ENCODE results near the gene BAZ2A.

The BAZ2A gene

DNA sequence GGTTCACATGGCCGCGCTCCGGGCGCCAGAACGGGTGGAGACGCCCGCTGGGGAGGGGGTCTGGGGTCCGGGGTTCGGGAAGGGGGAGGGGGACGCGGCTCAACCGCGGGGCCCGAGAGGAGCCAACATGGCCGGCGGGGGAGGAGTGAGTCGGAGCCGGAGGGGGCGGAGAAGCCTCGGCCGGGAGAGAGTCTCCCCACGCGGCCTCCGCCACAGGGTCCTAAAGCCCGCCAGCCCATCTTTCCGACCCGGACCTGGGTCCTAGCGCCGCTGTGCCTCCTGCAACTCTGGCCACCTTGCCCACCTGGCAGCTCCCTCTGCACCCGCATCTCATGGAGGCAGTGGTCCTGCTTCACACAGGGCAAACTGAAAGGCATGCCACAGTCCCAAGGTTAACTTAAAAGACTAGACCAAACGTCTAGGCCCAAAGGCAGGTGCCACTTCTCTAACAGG is at the start of gene BAZ2A:
TSS of gene BAZ2A (minus strand) at position 147 of the 453 bp plus-strand sequence. CDS start 12,796 bp downstream, outside the sequence.
- no peak for TF ChIP-seq Cebpa-rat (IDR thresholded peaks at IDR 0.05)
- H3K4me1 ChIP-seq: peaks cover 67 to 74% (median 69%) of the 10 kb centered on the region in 10 experiments
- H3K27me3 ChIP-seq: no peaks in the 10 kb centered on the region
- peak within 1 kb of the TSS; percentile 94 to 100 (median 98) for H3K4me2 ChIP-seq
- peaks cover 32 to 87% (median 51%) of the 10 kb centered on the region in 11 experiments; a peak in 19 of 22 replicates for H4K20me1 ChIP-seq
- peaks cover 17 to 28% (median 21%) of the 10 kb centered on the region in 11 experiments; a peak in 20 of 22 replicates for H3K36me3 ChIP-seq
- H3K27ac ChIP-seq: peak within 1 kb of the TSS; percentile 93 to 100 (median 99)
- H3K9me3 ChIP-seq (replicated peaks in 1 of 11): no peaks in the 10 kb centered on the region
- peak within 1 kb of the TSS; percentile 91 to 100 (median 99) for H3K4me3 ChIP-seq
- H3K9ac ChIP-seq: peak within 1 kb of the TSS; percentile 97 to 100 (median 98)

DNA sequence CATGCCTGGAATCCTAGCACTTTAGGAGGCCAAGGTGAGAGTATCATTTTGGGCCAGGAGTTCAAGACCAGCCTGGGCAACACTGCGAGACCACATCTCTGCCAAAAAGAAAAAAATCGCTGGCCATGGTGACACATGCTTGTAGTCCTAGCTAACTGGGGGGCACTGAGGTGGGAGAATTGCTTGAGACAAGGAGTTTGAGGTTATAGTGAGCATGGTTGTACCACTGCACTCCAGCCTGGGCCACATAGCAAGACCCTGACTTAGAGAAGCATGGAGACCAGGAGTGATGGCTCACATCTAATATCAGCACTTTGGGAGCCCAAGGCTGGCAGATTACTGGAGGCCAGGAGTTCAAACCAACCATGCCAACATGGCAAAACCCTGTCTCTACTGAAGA is 48.7 kb upstream of the BAZ2A start:
- Histone ChIP-seq H4K20me1 (peaks cover 100% of the 10 kb centered on the region in 11 experiments), H3K4me3 (no peak overlapping the region), H3K9me3 (replicated peaks in 1 of 11) (no peaks in the 10 kb centered on the region), H3K4me1 (peaks cover 21 to 76% (median 50%) of the 10 kb centered on the region in 10 experiments), H3K27ac (peak overlapping the region in 1 of 11 experiments; percentile 27; a peak in 1 of 22 replicates), H3K36me3 (peaks cover 33 to 97% (median 94%) of the 10 kb centered on the region in 11 experiments), H3K4me2 (peak overlapping the region in 6 of 11 experiments; percentile 6 to 29 (median 10); a peak in 7 of 22 replicates), H3K9ac (no peak overlapping the region; a peak in 1 of 22 replicates), H3K27me3 (no peaks in the 10 kb centered on the region)
- no peak for TF ChIP-seq Cebpa-rat (IDR thresholded peaks at IDR 0.05)

DNA sequence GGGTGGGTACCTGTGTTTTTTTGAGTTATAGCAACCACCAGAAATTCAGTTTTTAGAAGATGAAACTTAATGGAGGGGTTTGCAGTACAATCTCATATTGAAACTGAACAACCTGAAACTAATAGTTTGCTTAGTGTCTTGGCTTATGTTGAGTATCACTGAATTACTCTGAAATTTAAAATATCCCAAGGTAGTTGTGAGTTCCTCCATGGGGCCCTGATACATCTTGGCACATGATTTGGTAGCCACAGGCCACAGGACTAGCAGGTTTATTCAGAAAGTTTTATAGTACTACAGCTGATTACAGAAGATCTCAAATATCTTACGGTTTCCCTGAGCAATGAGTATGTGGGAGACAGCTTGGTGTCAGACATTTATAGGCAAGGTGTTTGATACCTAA is 47.6 kb upstream of the BAZ2A start:
- Histone ChIP-seq H3K36me3 (peaks cover 37 to 100% (median 96%) of the 10 kb centered on the region in 11 experiments), H3K27me3 (no peaks in the 10 kb centered on the region), H3K4me2 (0 out of 22 replicates have a peak overlapping the region, but pooled peaks of 1 of the 11 experiments have one; percentile 15), H3K27ac (peak overlapping the region in 1 of 11 experiments; percentile 14; a peak in 1 of 22 replicates), H3K4me3 (no peak overlapping the region), H4K20me1 (peaks cover 100% of the 10 kb centered on the region in 11 experiments), H3K9ac (peak overlapping the region in 1 of 11 experiments; percentile 25; a peak in 1 of 22 replicates), H3K4me1 (peaks cover 9 to 65% (median 41%) of the 10 kb centered on the region in 10 experiments; a peak in 19 of 20 replicates), H3K9me3 (replicated peaks in 1 of 11) (no peaks in the 10 kb centered on the region)
- TF ChIP-seq Cebpa-rat (IDR thresholded peaks at IDR 0.05): no peak

DNA sequence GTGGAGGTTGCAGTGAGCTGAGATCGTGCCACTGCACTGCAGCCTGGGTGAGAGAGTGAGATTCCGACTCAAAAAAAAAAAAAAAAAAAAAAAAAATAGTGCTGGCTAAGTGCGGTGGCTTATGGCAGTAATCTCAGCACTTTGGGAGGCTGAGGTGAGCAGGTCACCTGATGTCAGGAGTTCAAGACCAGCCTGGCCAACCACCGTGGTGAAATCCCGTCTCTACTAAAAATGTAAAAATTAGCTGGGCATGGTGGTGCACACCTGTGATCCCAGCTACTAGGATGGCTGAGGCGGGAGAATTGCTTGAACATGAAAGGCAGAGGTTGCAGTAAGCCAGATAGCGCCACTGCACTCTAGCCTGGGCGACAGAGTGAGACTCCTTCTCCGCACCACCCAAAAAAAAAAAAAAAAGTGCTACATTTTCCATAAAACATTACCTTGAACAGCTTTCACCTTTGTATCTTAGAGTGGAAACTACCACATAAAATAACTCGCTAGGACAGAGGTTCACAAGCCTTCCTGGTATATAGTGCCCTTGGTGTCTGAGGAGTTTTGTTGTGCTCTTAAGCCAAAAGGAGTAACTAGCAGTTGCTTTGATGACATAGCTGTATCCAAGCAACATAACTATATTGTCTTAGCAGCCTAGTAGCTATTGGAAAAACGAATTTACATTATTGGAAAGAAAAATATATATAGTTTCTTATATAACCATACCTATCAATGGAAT is 46.9 kb upstream of the BAZ2A start:
- peaks cover 3 to 59% (median 34%) of the 10 kb centered on the region in 10 experiments; a peak in 18 of 20 replicates for H3K4me1 ChIP-seq
- H3K27ac ChIP-seq: 0 out of 22 replicates have a peak overlapping the region, but pooled peaks of 1 of the 11 experiments have one; percentile 22
- peaks cover 44 to 100% (median 96%) of the 10 kb centered on the region in 11 experiments for H3K36me3 ChIP-seq
- no peak overlapping the region for H3K9ac ChIP-seq
- no peak for TF ChIP-seq Cebpa-rat (IDR thresholded peaks at IDR 0.05)
- no peak overlapping the region for H3K4me3 ChIP-seq
- no peaks in the 10 kb centered on the region for H3K9me3 ChIP-seq (replicated peaks in 1 of 11)
- H3K4me2 ChIP-seq: no peak overlapping the region
- peaks cover 100% of the 10 kb centered on the region in 11 experiments for H4K20me1 ChIP-seq
- H3K27me3 ChIP-seq: no peaks in the 10 kb centered on the region

DNA sequence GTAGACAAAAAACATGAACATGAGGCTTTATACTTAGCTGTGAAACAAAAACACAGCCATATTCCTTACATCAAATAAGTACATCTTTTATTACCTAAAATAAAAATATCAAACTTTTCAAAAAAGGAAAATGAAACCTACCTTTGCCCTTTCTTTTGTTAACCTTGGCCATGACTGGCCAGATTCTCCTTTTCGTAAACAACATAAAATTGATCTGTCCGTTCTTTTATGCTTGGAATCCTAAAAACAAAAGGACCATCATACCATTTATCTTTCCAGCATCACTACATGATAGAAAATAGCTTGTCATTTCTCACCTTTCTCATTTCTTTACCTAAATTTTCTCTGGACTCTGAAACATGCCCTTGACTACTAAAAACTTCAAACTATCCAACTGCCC is 41.5 kb upstream of the BAZ2A start:
- Histone ChIP-seq H3K9me3 (replicated peaks in 1 of 11) (no peaks in the 10 kb centered on the region), H3K4me1 (peaks cover 0 to 16% (median 3%) of the 10 kb centered on the region in 10 experiments; a peak in 6 of 20 replicates), H4K20me1 (peaks cover 95 to 100% (median 100%) of the 10 kb centered on the region in 11 experiments), H3K27me3 (no peaks in the 10 kb centered on the region), H3K36me3 (peaks cover 65 to 100% (median 97%) of the 10 kb centered on the region in 11 experiments), H3K4me3 (no peak overlapping the region), H3K27ac (no peak overlapping the region), H3K9ac (no peak overlapping the region), H3K4me2 (no peak overlapping the region)
- no peak for TF ChIP-seq Cebpa-rat (IDR thresholded peaks at IDR 0.05)

DNA sequence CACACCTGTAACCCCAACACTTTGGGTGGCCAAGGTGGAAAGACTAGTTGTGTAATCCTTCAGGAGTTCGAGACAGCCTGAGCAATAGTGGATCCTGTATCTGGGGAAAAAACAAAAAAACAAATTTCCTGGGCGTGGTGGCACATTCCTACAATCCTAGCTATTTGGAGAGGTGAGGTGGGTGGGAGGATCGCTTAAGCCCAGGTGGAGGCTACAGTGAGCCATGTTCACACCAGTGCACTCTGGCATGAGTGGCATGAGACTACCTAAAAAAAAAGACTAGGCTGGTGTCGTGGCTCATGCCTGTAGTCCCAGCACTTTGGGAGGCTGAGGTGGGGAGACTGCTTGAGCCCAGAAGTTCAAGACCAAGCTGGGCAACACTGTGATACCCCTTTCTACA is 40.7 kb upstream of the BAZ2A start:
- no peak for TF ChIP-seq Cebpa-rat (IDR thresholded peaks at IDR 0.05)
- no peak overlapping the region for H3K27ac ChIP-seq
- H4K20me1 ChIP-seq: peaks cover 87 to 100% (median 100%) of the 10 kb centered on the region in 11 experiments
- no peak overlapping the region for H3K9ac ChIP-seq
- no peaks in the 10 kb centered on the region for H3K27me3 ChIP-seq
- no peaks in the 10 kb centered on the region for H3K9me3 ChIP-seq (replicated peaks in 1 of 11)
- H3K4me1 ChIP-seq: peaks cover 0 to 13% (median 0%) of the 10 kb centered on the region in 10 experiments; a peak in 4 of 20 replicates
- peaks cover 73 to 100% (median 98%) of the 10 kb centered on the region in 11 experiments for H3K36me3 ChIP-seq
- H3K4me3 ChIP-seq: no peak overlapping the region
- H3K4me2 ChIP-seq: no peak overlapping the region

DNA sequence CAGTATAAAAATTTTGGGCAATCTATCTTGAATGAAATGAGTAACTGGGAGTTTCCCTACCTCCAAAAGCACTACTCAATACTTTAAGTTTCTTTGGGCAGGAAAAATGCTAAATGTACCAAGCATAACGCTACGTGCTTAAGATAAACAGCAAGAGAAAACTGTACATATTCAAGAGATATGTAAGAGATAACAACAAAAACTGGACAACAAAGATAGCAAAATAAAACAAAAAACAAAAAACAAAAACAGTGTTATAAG is 38.0 kb upstream of the BAZ2A start:
- peaks cover 60 to 100% (median 98%) of the 10 kb centered on the region in 11 experiments for H4K20me1 ChIP-seq
- no peaks in the 10 kb centered on the region for H3K27me3 ChIP-seq
- H3K9me3 ChIP-seq (replicated peaks in 1 of 11): no peaks in the 10 kb centered on the region
- peaks cover 97 to 100% (median 100%) of the 10 kb centered on the region in 11 experiments for H3K36me3 ChIP-seq
- TF ChIP-seq Cebpa-rat (IDR thresholded peaks at IDR 0.05): no peak
- no peak overlapping the region for H3K9ac ChIP-seq
- no peak overlapping the region for H3K4me2 ChIP-seq
- H3K27ac ChIP-seq: no peak overlapping the region
- H3K4me1 ChIP-seq: peaks cover 0 to 11% (median 0%) of the 10 kb centered on the region in 10 experiments; a peak in 3 of 20 replicates
- H3K4me3 ChIP-seq: no peak overlapping the region

DNA sequence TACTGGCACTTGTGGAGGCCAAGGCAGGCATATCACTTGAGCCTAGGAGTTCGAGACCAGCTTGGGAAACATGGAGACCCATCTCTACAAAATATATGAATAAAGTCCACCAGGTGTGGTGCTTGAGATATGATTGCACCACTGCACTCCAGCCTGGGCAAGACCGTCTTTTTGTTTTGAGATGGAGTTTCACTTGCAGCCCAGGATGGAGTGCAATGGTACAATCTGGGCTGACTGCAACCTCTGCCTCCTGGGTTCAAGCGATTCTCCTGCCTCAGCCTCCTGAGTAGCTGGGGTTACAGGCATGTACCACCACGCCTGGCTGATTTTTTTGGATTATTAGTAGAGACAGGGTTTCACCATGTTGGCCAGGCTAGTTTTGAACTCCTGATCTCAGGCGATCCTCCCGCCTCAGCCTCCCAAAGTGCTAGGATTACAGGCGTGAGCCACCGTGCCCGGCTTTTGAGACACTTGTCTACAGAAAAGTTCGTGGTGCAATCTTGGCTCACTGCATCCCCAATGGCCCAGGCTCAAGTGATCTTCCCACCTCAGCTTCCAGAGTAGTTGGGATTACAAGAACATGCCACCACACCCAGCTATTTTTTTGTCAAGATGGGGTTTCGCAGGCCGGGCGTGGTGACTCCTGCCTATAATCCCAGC is 32.0 kb upstream of the BAZ2A start:
- TF ChIP-seq Cebpa-rat (IDR thresholded peaks at IDR 0.05): no peak
- no peak overlapping the region for H3K9ac ChIP-seq
- peaks cover 0 to 10% (median 6%) of the 10 kb centered on the region in 11 experiments; a peak in 13 of 22 replicates for H3K9me3 ChIP-seq (replicated peaks in 1 of 11)
- H3K36me3 ChIP-seq: peaks cover 52 to 80% (median 76%) of the 10 kb centered on the region in 11 experiments
- no peaks in the 10 kb centered on the region for H3K27me3 ChIP-seq
- peaks cover 5 to 79% (median 56%) of the 10 kb centered on the region in 11 experiments; a peak in 21 of 22 replicates for H4K20me1 ChIP-seq
- no peak overlapping the region for H3K27ac ChIP-seq
- no peak overlapping the region for H3K4me3 ChIP-seq
- no peak overlapping the region for H3K4me2 ChIP-seq
- H3K4me1 ChIP-seq: peaks cover 0 to 34% (median 0%) of the 10 kb centered on the region in 10 experiments; a peak in 5 of 20 replicates

DNA sequence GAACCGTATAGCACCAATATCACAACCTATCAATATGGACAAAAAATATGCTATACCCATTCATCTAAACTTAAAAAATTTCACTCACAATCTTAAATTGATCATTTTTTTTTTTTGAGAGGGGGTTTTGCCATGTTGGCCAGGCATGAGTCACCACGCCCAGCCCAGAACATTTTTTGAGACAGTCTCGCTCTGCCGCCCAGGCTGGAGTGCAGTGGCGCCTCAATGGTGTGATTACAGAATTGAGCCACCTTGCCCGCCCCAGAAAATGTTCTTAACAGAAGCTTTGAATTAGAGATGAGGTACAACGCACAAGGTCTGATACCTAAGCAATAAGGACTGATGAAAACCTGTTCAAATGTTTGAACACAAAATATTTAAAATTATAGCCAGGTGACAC is 31.4 kb upstream of the BAZ2A start:
- Histone ChIP-seq H4K20me1 (peaks cover 0 to 74% (median 51%) of the 10 kb centered on the region in 11 experiments; a peak in 21 of 22 replicates), H3K27ac (no peak overlapping the region), H3K4me2 (no peak overlapping the region), H3K4me1 (peaks cover 0 to 34% (median 0%) of the 10 kb centered on the region in 10 experiments; a peak in 5 of 20 replicates), H3K4me3 (no peak overlapping the region), H3K9me3 (replicated peaks in 1 of 11) (peaks cover 3 to 16% (median 11%) of the 10 kb centered on the region in 11 experiments; a peak in 14 of 22 replicates), H3K9ac (no peak overlapping the region), H3K27me3 (no peaks in the 10 kb centered on the region), H3K36me3 (peaks cover 46 to 74% (median 70%) of the 10 kb centered on the region in 11 experiments)
- TF ChIP-seq Cebpa-rat (IDR thresholded peaks at IDR 0.05): no peak
